PC-3 (cell line): ENCODE data around the gene RNF217. TPM values are rescaled to one million over a fixed set of nuclear protein-coding genes. Genes with fewer than 3 reads are reported as not detected.

Experiments used
- ATAC-seq: fragments of 200-7000 bp; cut with Tn5 transposase; 2 replicates; pipeline ENCODE4 v1.9.1; 2020; ENCODE audit warnings: mild to moderate bottlenecking, moderate library complexity
- BruUV-seq: library from RNA; stranded (reverse); fragments of 400-500 nt; replicated peaks from 2 replicates; lab custom pipeline; 2021; lab: Mats Ljungman, UMichigan
- CTCF ChIA-PET: fragments of 300-600 bp; sonication (Branson Sonifier 250); formaldehyde crosslinking; loops from one replicate; lab custom pipeline; 2022; ENCODE audit warnings: antibody characterized with exemption; lab: Charles Lee
- POLR2A ChIA-PET: fragments of 300-600 bp; sonication (Branson Sonifier 250); formaldehyde crosslinking; loops from one replicate; lab custom pipeline; 2022; ENCODE audit warnings: antibody characterized with exemption; ENCODE audit not compliant: unreplicated experiment; lab: Charles Lee
- DNase-seq: peaks from one replicate; pipeline ENCODE4 v3.0.0-alpha.2; 2015
- H2AFZ ChIP-seq: fragments of 300-600 bp; sonication (generic); 2 replicates; pipeline ENCODE4 v1.6.0; 2016; ENCODE audit warnings: antibody characterized with exemption, low read length
- H3F3A ChIP-seq: fragments of 300-600 bp; sonication (generic); one replicate; pipeline ENCODE4 v1.6.0; 2017; ENCODE audit warnings: antibody characterized with exemption, low read length, control low read depth, mild to moderate bottlenecking; ENCODE audit not compliant: unreplicated experiment
- H3K27ac ChIP-seq: fragments of 300-600 bp; sonication (generic); 2 replicates; pipeline ENCODE4 v1.5.1; 2016; ENCODE audit warnings: mild to moderate bottlenecking, low read length
- H3K27me3 ChIP-seq: fragments of 300-600 bp; sonication (generic); 2 replicates; pipeline ENCODE4 v1.6.1; 2016; ENCODE audit warnings: low read length, mixed read lengths
- H3K36me3 ChIP-seq: fragments of 300-600 bp; sonication (generic); 2 replicates; pipeline ENCODE4 v1.6.1; 2016; ENCODE audit warnings: low read depth, mixed run types, low read length, mixed read lengths
- H3K4me1 ChIP-seq: fragments of 300-600 bp; sonication (generic); 2 replicates; pipeline ENCODE4 v1.5.1; 2016; ENCODE audit warnings: low read length; ENCODE audit not compliant: insufficient read depth
- H3K4me2 ChIP-seq: fragments of 300-600 bp; sonication (generic); 2 replicates; pipeline ENCODE4 v1.6.0; 2016; ENCODE audit warnings: low read length
- H3K4me3 ChIP-seq: fragments of 300-600 bp; sonication (generic); 2 replicates; pipeline ENCODE4 v1.5.1; 2016; ENCODE audit warnings: mild to moderate bottlenecking, low read length, mixed read lengths
- H3K79me2 ChIP-seq: fragments of 300-600 bp; sonication (generic); 2 replicates; pipeline ENCODE4 v1.6.1; 2017; ENCODE audit warnings: low read length, mixed read lengths
- H3K9ac ChIP-seq: fragments of 300-600 bp; sonication (generic); 2 replicates; pipeline ENCODE4 v1.6.0; 2016; ENCODE audit warnings: mild to moderate bottlenecking, low read length
- H3K9me2 ChIP-seq: fragments of 300-600 bp; sonication (generic); replicated peaks from 2 replicates; pipeline ENCODE4 v1.6.1; 2016; ENCODE audit warnings: mixed run types, low read length, mixed read lengths
- H3K9me3 ChIP-seq: fragments of 300-600 bp; sonication (generic); 2 replicates; pipeline ENCODE4 v1.6.1; 2016; ENCODE audit warnings: low read length, mixed read lengths
- H4K20me1 ChIP-seq: fragments of 300-600 bp; sonication (generic); 2 replicates; pipeline ENCODE4 v1.6.1; 2016; ENCODE audit warnings: low read length, mixed read lengths
- CTCF ChIP-seq: fragments of 300-600 bp; sonication (generic); conservative IDR thresholded peaks from 2 replicates; pipeline ENCODE4 v1.5.1; 2017; ENCODE audit warnings: antibody characterized with exemption, low read depth, mild to moderate bottlenecking, low read length
- EZH2 ChIP-seq: fragments of 300-600 bp; sonication (generic); IDR thresholded peaks from one replicate; pipeline ENCODE4 v1.6.1; 2017; ENCODE audit warnings: antibody characterized with exemption, mild to moderate bottlenecking, low read length; ENCODE audit not compliant: unreplicated experiment
- EZH2phosphoT487 ChIP-seq: fragments of 300-600 bp; sonication (generic); IDR thresholded peaks from 2 replicates; pipeline ENCODE4 v1.6.1; 2018; ENCODE audit warnings: mild to moderate bottlenecking, antibody characterized with exemption, low read length, borderline replicate concordance
- intact Hi-C: fragments of 100-400 bp; cut with micrococcal nuclease; formaldehyde crosslinking; loops from 2 replicates; pipeline ENCODE4 v1.9.0; 2023
- total RNA-seq: library from RNA; depleted of rRNA; stranded (reverse); fragments of >200 nt; gene quantifications from 2 replicates; pipeline ENCODE4 v1.2.3, GENCODE V29; 2014

The RNF217 gene
- total RNA-seq, 1 experiment from 2014 or later: 7.7 TPM

GRCh38 chr6:125094563-125094962, 132.3 kb downstream of the RNF217 start:
- Histone ChIP-seq H3K27me3 (no peaks in the 10 kb centered on the region), H3K9me2 (no peaks in the 10 kb centered on the region), H4K20me1 (no peaks in the 10 kb centered on the region), H3K9ac (no peak overlapping the region), H3K36me3 (no peaks in the 10 kb centered on the region), H3K9me3 (no peaks in the 10 kb centered on the region), H3K79me2 (no peaks in the 10 kb centered on the region), H3F3A (no peaks in the 10 kb centered on the region), H3K27ac (peak overlapping the region; percentile 19; the same call in 1 of the 2 replicates), H3K4me3 (no peak overlapping the region), H2AFZ (no peak overlapping the region), H3K4me1 (0 out of 2 replicates have a peak, but pooled peaks cover 6% of the 10 kb centered on the region), H3K4me2 (0 out of 2 replicates have a peak overlapping the region, but pooled peaks have one; percentile 10)
- ChIA-PET CTCF (no interaction called here), POLR2A (no interaction called here)
- DNase-seq (peak; percentile 51), ATAC-seq (peak; percentile 43)
- TF ChIP-seq CTCF (no peak), EZH2 (no peak), EZH2phosphoT487 (no peak)
- intact Hi-C loops: no loop called here
- no TSS peak for BruUV-seq

DNA sequence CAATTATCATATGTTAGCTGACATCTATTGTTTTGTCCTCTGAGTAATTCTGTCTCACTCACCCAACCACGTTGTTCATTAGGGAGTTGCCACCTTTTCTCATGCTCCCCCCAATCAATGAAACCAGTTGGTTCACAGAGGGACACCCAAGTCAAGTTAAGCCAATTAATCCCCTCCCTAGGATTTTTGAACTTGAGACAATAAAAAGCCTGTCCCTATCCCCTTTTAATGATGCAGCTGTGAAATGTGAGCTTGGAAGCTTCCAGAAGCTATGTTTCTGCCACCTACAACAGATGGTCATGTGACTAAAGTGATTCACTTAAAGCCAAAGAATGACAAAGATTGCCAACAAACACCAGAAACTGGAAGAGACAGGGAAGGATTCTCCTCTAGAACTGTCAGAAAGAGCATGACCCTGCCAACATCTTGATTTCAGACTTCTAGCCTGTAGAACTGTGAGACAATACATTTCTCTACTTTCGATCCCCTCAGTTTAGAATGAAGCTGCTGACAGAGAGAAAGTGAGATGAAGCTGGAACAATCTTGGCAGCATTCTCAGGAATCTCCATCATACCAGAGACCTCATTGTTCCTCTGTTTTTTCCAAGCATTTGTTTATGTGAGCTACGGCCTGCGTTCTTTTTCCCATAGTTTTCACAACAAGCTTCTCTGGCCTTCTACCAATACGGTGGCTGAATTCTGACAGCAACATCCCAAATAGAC, 133.5 kb downstream of the RNF217 start:
- Histone ChIP-seq H3K27ac (no peak overlapping the region), H3K79me2 (no peaks in the 10 kb centered on the region), H4K20me1 (no peaks in the 10 kb centered on the region), H3K27me3 (no peaks in the 10 kb centered on the region), H3K4me3 (no peak overlapping the region), H3K9me2 (no peaks in the 10 kb centered on the region), H3K9me3 (no peaks in the 10 kb centered on the region), H3F3A (no peaks in the 10 kb centered on the region), H3K36me3 (no peaks in the 10 kb centered on the region), H3K9ac (no peak overlapping the region), H2AFZ (no peak overlapping the region), H3K4me2 (no peak overlapping the region), H3K4me1 (0 out of 2 replicates have a peak, but pooled peaks cover 6% of the 10 kb centered on the region)
- TF ChIP-seq EZH2 (no peak), CTCF (no peak), EZH2phosphoT487 (no peak)
- no peak for DNase-seq
- CTCF ChIA-PET: no interaction called here
- intact Hi-C loops: no loop called here
- POLR2A ChIA-PET: interaction anchor here (0.6 kb wide), 1 partner anchor 76 kb away, joined by 3 read pairs; no protein-coding TSS in a partner anchor
- no TSS peak for BruUV-seq
- ATAC-seq: no peak

GRCh38 chr6:125097186-125097585, 134.9 kb downstream of the RNF217 start:
- BruUV-seq: no TSS peak
- no peak overlapping the region for H3K27ac ChIP-seq
- ChIA-PET CTCF (no interaction called here), POLR2A (no interaction called here)
- H3F3A ChIP-seq: no peaks in the 10 kb centered on the region
- no peaks in the 10 kb centered on the region for H3K79me2 ChIP-seq
- H2AFZ ChIP-seq: no peak overlapping the region
- H3K9me2 ChIP-seq: no peaks in the 10 kb centered on the region
- no peaks in the 10 kb centered on the region for H3K9me3 ChIP-seq
- H3K4me3 ChIP-seq: no peak overlapping the region
- no peaks in the 10 kb centered on the region for H3K36me3 ChIP-seq
- no peak for ATAC-seq
- intact Hi-C loops: no loop called here
- no peak for DNase-seq
- no peaks in the 10 kb centered on the region for H4K20me1 ChIP-seq
- H3K4me2 ChIP-seq: no peak overlapping the region
- no peak overlapping the region for H3K9ac ChIP-seq
- no peaks in the 10 kb centered on the region for H3K27me3 ChIP-seq
- H3K4me1 ChIP-seq: 0 out of 2 replicates have a peak, but pooled peaks cover 9% of the 10 kb centered on the region
- TF ChIP-seq EZH2phosphoT487 (no peak), CTCF (no peak), EZH2 (no peak)
